ENCODE data around the gene MRTFB. TPM values are rescaled to one million over a fixed set of nuclear protein-coding genes. Genes with fewer than 3 reads are reported as not detected.
A peak's percentile ranks its signal among the peaks of the same experiment; 100 is the strongest.

MRTFB gene
- total and polyA plus RNA-seq, 2 of the 13 experiments (the other 11 are each of a cell fraction or from before 2014, with no cell fraction given) = 11.4 to 14.0 TPM

DNA sequence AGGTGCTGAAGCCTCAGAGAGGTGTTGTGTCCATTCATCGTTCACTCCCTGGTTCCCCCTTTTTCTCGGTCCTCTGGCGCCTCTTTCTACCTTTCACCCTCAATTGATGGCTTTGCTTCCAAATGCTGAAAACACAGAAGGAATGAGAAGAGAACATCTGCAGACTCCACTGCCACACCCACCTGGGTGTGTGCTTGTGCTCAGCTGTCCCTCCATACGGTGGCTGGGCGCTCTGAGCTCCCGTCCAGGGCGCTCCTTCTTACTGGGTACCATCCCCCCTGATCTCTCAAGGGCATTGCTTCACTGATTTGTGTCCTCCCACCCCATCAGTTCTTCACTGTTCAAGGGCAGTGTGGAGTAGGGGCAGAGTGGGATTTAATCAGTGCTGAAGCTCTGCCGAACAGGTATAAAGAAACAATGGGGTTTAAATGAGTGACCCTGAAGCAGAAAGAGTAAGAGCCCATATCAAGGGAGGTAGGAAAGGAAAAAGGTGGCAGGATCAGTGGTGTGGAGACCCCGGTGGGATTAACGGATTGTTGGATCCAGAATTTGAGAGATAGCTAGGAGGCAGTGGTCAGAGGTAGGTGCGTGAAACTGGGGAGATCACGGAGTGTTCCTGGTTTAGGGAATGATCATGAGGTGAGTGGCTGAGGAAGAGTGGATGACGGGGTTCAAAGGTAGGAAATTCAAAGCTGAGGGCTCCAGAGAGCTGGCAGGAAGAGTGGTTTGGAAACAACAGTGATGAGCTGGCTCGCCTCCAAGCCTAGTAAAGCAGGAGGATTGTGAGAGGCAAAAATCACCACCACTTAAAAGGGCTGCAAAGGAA is 40.8 kb downstream of the MRTFB start (continued):
- TF ChIP-seq, protein P1, sequence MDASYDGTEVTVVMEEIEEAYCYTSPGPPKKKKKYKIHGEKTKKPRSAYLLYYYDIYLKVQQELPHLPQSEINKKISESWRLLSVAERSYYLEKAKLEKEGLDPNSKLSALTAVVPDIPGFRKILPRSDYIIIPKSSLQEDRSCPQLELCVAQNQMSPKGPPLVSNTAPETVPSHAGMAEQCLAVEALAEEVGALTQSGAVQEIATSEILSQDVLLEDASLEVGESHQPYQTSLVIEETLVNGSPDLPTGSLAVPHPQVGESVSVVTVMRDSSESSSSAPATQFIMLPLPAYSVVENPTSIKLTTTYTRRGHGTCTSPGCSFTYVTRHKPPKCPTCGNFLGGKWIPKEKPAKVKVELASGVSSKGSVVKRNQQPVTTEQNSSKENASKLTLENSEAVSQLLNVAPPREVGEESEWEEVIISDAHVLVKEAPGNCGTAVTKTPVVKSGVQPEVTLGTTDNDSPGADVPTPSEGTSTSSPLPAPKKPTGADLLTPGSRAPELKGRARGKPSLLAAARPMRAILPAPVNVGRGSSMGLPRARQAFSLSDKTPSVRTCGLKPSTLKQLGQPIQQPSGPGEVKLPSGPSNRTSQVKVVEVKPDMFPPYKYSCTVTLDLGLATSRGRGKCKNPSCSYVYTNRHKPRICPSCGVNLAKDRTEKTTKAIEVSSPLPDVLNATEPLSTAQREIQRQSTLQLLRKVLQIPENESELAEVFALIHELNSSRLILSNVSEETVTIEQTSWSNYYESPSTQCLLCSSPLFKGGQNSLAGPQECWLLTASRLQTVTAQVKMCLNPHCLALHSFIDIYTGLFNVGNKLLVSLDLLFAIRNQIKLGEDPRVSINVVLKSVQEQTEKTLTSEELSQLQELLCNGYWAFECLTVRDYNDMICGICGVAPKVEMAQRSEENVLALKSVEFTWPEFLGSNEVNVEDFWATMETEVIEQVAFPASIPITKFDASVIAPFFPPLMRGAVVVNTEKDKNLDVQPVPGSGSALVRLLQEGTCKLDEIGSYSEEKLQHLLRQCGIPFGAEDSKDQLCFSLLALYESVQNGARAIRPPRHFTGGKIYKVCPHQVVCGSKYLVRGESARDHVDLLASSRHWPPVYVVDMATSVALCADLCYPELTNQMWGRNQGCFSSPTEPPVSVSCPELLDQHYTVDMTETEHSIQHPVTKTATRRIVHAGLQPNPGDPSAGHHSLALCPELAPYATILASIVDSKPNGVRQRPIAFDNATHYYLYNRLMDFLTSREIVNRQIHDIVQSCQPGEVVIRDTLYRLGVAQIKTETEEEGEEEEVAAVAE (CRISPR knock-in tag; IDR thresholded peaks at IDR 0.05; ENCODE audit: borderline replicate concordance) = no peak
- TF ChIP-seq, protein P2, sequence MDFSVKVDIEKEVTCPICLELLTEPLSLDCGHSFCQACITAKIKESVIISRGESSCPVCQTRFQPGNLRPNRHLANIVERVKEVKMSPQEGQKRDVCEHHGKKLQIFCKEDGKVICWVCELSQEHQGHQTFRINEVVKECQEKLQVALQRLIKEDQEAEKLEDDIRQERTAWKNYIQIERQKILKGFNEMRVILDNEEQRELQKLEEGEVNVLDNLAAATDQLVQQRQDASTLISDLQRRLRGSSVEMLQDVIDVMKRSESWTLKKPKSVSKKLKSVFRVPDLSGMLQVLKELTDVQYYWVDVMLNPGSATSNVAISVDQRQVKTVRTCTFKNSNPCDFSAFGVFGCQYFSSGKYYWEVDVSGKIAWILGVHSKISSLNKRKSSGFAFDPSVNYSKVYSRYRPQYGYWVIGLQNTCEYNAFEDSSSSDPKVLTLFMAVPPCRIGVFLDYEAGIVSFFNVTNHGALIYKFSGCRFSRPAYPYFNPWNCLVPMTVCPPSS (IDR thresholded peaks at IDR 0.05) = no peak
- TF ChIP-seq CBX2 (IDR thresholded peaks at IDR 0.05; ENCODE audit: low read depth, low read length) (no peak), CBX2 (CRISPR knock-in tag; IDR thresholded peaks at IDR 0.05; ENCODE audit: low read depth) (no peak), ZFP62 (CRISPR knock-in tag; IDR thresholded peaks at IDR 0.05) (no peak), CCDC6 (CRISPR knock-in tag; IDR thresholded peaks at IDR 0.05) (no peak), SYNCRIP (IDR thresholded peaks at IDR 0.05; ENCODE audit: insufficient read depth, low read depth, low read length) (no peak), HNRNPH1 (optimal IDR thresholded peaks at IDR 0.05; ENCODE audit: low read depth, low read length) (no peak), CREB1 (IDR thresholded peaks at IDR 0.05) (peak; percentile 4; the same call in 1 of the 2 replicates), CREB1 (CRISPR knock-in tag; IDR thresholded peaks at IDR 0.05) (no peak; the same call in 1 of the 2 replicates), GATAD2A (CRISPR knock-in tag; IDR thresholded peaks at IDR 0.05) (peak; percentile 33; the same call in 1 of the 2 replicates)
- TF ChIP-seq, protein P3, sequence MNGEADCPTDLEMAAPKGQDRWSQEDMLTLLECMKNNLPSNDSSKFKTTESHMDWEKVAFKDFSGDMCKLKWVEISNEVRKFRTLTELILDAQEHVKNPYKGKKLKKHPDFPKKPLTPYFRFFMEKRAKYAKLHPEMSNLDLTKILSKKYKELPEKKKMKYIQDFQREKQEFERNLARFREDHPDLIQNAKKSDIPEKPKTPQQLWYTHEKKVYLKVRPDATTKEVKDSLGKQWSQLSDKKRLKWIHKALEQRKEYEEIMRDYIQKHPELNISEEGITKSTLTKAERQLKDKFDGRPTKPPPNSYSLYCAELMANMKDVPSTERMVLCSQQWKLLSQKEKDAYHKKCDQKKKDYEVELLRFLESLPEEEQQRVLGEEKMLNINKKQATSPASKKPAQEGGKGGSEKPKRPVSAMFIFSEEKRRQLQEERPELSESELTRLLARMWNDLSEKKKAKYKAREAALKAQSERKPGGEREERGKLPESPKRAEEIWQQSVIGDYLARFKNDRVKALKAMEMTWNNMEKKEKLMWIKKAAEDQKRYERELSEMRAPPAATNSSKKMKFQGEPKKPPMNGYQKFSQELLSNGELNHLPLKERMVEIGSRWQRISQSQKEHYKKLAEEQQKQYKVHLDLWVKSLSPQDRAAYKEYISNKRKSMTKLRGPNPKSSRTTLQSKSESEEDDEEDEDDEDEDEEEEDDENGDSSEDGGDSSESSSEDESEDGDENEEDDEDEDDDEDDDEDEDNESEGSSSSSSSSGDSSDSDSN (CRISPR knock-in tag; IDR thresholded peaks at IDR 0.05) = no peak
- TF ChIP-seq, protein P4, sequence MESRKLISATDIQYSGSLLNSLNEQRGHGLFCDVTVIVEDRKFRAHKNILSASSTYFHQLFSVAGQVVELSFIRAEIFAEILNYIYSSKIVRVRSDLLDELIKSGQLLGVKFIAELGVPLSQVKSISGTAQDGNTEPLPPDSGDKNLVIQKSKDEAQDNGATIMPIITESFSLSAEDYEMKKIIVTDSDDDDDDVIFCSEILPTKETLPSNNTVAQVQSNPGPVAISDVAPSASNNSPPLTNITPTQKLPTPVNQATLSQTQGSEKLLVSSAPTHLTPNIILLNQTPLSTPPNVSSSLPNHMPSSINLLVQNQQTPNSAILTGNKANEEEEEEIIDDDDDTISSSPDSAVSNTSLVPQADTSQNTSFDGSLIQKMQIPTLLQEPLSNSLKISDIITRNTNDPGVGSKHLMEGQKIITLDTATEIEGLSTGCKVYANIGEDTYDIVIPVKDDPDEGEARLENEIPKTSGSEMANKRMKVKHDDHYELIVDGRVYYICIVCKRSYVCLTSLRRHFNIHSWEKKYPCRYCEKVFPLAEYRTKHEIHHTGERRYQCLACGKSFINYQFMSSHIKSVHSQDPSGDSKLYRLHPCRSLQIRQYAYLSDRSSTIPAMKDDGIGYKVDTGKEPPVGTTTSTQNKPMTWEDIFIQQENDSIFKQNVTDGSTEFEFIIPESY (CRISPR knock-in tag; IDR thresholded peaks at IDR 0.05) = peak; percentile 11; the same call in 1 of the 2 replicates
- TF ChIP-seq, protein P5, sequence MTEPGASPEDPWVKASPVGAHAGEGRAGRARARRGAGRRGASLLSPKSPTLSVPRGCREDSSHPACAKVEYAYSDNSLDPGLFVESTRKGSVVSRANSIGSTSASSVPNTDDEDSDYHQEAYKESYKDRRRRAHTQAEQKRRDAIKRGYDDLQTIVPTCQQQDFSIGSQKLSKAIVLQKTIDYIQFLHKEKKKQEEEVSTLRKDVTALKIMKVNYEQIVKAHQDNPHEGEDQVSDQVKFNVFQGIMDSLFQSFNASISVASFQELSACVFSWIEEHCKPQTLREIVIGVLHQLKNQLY (CRISPR knock-in tag; IDR thresholded peaks at IDR 0.05) = peak; percentile 64; the same call in 1 of the 2 replicates
- TF ChIP-seq, protein P6, sequence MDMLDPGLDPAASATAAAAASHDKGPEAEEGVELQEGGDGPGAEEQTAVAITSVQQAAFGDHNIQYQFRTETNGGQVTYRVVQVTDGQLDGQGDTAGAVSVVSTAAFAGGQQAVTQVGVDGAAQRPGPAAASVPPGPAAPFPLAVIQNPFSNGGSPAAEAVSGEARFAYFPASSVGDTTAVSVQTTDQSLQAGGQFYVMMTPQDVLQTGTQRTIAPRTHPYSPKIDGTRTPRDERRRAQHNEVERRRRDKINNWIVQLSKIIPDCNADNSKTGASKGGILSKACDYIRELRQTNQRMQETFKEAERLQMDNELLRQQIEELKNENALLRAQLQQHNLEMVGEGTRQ (IDR thresholded peaks at IDR 0.05; ENCODE audit: low read depth, low read length) = peak; percentile 1; the same call in 1 of the 2 replicates
- TF ChIP-seq, protein P6 (CRISPR knock-in tag; IDR thresholded peaks at IDR 0.05; ENCODE audit: borderline replicate concordance) = no peak

All from HepG2 (cell line).